ENCODE results near the gene MTUS2. TPM values are rescaled to one million over a fixed set of nuclear protein-coding genes. Genes with fewer than 3 reads are reported as not detected.

Gene MTUS2
- polyA plus RNA-seq, 2 of the 4 experiments (the other 2 are of a cell fraction), result not detected

DNA sequence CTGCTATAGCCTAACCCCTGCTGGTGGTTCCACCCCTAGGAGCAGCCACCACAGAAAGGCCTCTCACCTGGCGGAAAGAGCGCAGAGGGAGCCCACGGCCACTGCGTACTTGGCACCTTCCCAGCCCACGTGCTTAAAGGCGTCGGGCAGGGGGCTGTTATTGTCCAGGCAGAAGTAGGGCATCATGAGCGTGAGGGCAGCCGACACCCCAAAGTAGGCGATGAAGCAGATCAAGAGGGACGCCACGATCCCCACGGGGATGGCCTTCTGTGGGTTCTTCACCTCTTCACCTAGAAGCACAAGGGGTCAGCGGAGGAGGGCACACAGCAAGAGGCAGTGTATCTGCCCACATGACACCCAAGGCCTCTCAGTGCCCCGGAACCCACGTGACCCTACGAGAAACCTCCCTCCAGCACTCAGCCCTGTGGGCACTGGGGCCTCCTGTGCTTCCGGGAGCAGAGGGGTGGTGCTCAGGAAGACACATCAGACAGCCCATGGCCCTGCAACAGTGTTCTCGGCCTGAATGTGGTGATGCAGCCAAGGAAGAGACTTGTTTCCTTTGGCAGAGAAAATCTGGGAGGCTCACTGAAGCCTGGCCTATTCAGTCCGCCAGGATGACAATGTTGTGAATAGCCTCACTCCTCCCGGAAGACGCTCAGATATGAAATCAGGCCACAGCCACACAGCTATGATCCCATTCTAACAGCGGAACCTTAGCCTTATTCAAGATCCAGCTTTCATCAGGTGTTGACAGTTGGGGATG lies 703.2 kb downstream of the MTUS2 start:
- TF ChIP-seq NFE2L2 (conservative IDR thresholded peaks at IDR 0.05; ENCODE audit: low read length) (no peak), FOSL2 (IDR thresholded peaks at IDR 0.05) (no peak), FOSL2 (CRISPR knock-in tag; IDR thresholded peaks at IDR 0.05) (no peak), PHF8 (IDR thresholded peaks at IDR 0.05; ENCODE audit: borderline replicate concordance, low read depth) (no peak)
- H3K4me3 ChIP-seq, result no peak overlapping the region
- no peaks in the 10 kb centered on the region for H3K9me3 ChIP-seq
- no peak for ATAC-seq
- no peaks in the 10 kb centered on the region for H3K4me1 ChIP-seq
- H3K27ac ChIP-seq, result no peak overlapping the region
- POLR2A ChIA-PET, result no interaction called here
- no peak for FAIRE-seq
- no peak overlapping the region for H3K4me2 ChIP-seq
- 96% methylated on average over 19 of the region's 23 CpGs for WGBS (ENCODE audit: missing lambda C conversion rate)
- CTCF ChIA-PET, result interaction anchor here (1.0 kb wide), 1 partner anchor 15 kb away, joined by 4 read pairs; no protein-coding TSS in a partner anchor
- no peak for DNase-seq (ENCODE audit: low read depth in 1 of 2, low spot score in 1 of 2)

DNA sequence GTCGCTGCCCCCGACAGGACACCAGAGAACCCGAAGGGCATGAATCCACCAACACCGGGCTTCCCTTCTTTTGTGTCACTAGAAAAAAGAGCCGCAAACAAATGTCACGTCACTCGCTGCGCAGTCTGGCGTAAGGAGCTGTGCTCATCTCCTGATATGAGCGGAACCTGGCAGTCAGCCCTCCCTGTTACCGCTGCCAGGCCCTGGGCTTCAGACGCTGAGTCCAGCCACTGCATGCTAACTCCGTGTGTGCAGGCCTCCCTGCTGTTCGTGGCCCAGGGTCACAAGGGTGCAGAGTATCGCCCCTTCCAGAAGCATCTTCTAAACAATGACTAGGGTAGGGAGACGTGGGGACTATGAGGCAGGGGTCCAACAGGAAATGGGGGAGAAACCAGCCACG lies 704.0 kb downstream of the MTUS2 start:
- no peak overlapping the region for H3K27ac ChIP-seq
- ChIA-PET CTCF (interaction anchor here (1.0 kb wide), 1 partner anchor 16 kb away, joined by 4 read pairs; no protein-coding TSS in a partner anchor), POLR2A (no interaction called here)
- no peak for FAIRE-seq
- H3K9me3 ChIP-seq, result no peaks in the 10 kb centered on the region
- no peak overlapping the region for H3K4me2 ChIP-seq
- no peak overlapping the region for H3K4me3 ChIP-seq
- no peak for DNase-seq (ENCODE audit: low read depth in 1 of 2, low spot score in 1 of 2)
- H3K4me1 ChIP-seq, result no peaks in the 10 kb centered on the region
- 92% methylated on average over 15 of the region's 17 CpGs for WGBS (ENCODE audit: missing lambda C conversion rate)
- no peak for ATAC-seq
- TF ChIP-seq ZFP36 (IDR thresholded peaks at IDR 0.05; ENCODE audit: borderline replicate concordance, partially characterized antibody) (no peak), FOXS1 (CRISPR knock-in tag; IDR thresholded peaks at IDR 0.05) (no peak), FOSL2 (IDR thresholded peaks at IDR 0.05) (no peak), FOSL2 (CRISPR knock-in tag; IDR thresholded peaks at IDR 0.05) (no peak), RNF2 (IDR thresholded peaks at IDR 0.05; ENCODE audit: borderline replicate concordance, low read depth) (no peak), CTCF (IDR thresholded peaks at IDR 0.05) (no peak)

DNA sequence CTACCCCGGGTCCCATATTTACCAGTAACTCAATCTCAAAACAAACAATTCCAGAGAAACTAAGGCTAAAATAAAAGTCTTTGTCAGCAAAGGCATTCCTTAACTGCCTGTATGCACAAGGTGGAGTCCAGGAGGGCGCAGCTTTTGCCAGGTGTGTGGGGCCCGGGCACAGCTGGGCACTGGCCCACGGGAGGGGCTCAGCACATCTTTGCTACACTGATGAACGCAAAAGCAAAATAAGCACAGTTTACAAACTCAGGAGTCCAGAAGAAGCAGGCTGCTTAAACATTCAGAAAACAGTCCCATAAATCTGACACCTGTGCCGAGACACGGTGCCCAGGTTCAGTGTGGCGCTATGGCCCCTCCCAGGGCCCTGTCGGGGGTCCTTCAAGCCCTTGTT lies 704.5 kb downstream of the MTUS2 start:
- ChIA-PET CTCF (no interaction called here), POLR2A (no interaction called here)
- FAIRE-seq (no peak), DNase-seq (ENCODE audit: low read depth in 1 of 2, low spot score in 1 of 2) (no peak), ATAC-seq (no peak)
- Histone ChIP-seq H3K27ac (no peak overlapping the region), H3K9me3 (no peaks in the 10 kb centered on the region), H3K4me2 (no peak overlapping the region), H3K4me1 (no peaks in the 10 kb centered on the region), H3K4me3 (no peak overlapping the region)
- no peak for TF ChIP-seq HMGXB4 (CRISPR knock-in tag; IDR thresholded peaks at IDR 0.05; ENCODE audit: borderline replicate concordance)
- no peak for TF ChIP-seq TFCP2L1 (CRISPR knock-in tag; IDR thresholded peaks at IDR 0.05)
- no peak for TF ChIP-seq ESRRA (IDR thresholded peaks at IDR 0.05; ENCODE audit: borderline replicate concordance, low read length)
- TF ChIP-seq HDAC2 (IDR thresholded peaks at IDR 0.05), result no peak
- no peak for TF ChIP-seq RFX5 (IDR thresholded peaks at IDR 0.05)
- no peak for TF ChIP-seq ZSCAN20 (CRISPR knock-in tag; IDR thresholded peaks at IDR 0.05)
- no peak for TF ChIP-seq EP300 (IDR thresholded peaks at IDR 0.05)
- 87% methylated on average over 7 of the region's 9 CpGs for WGBS (ENCODE audit: missing lambda C conversion rate)

DNA sequence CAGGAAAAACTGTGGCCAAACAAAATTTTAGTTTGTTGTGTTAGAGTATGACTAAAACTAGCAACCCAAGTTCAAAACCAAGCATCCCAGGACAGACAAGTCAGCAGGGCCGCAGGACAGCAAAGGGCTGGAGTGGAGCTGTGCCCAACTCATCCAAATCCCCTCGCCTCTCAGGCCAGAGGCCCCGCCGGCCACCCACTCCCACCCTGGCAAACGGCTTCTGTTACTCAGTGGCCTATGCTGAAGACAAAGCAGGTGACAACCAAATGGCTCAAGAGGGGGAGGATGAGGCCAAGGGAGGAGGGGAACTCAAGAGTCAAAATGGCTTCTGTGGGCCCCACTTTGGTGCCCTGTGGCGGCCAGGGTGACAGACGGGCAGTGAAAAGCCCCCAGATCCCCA lies 705.6 kb downstream of the MTUS2 start:
- H3K4me3 ChIP-seq, result no peak overlapping the region
- H3K4me2 ChIP-seq, result no peak overlapping the region
- H3K9me3 ChIP-seq, result no peaks in the 10 kb centered on the region
- ChIA-PET CTCF (interaction anchor here (1.2 to 4.5 kb wide), 2 partner anchors 17 to 588 kb away, joined by 4 to 17 read pairs; no protein-coding TSS in a partner anchor), POLR2A (no interaction called here)
- H3K27ac ChIP-seq, result no peak overlapping the region
- DNase-seq (ENCODE audit: low read depth in 1 of 2, low spot score in 1 of 2), result no peak
- ATAC-seq, result no peak
- 97% methylated on average over 7 of the region's 7 CpGs for WGBS (ENCODE audit: missing lambda C conversion rate)
- no peaks in the 10 kb centered on the region for H3K4me1 ChIP-seq
- FAIRE-seq, result no peak
- TF ChIP-seq ZSCAN20 (CRISPR knock-in tag; IDR thresholded peaks at IDR 0.05) (no peak), CBX8 (IDR thresholded peaks at IDR 0.05) (no peak), ZNF302 (CRISPR knock-in tag; IDR thresholded peaks at IDR 0.05) (no peak), KDM1A (IDR thresholded peaks at IDR 0.05; ENCODE audit: low read depth) (no peak), FOSB (CRISPR knock-in tag; IDR thresholded peaks at IDR 0.05) (no peak), RARB (CRISPR knock-in tag; IDR thresholded peaks at IDR 0.05) (no peak), ZFP36 (IDR thresholded peaks at IDR 0.05; ENCODE audit: borderline replicate concordance, partially characterized antibody) (no peak), NR3C1 (IDR thresholded peaks at IDR 0.05) (no peak), HES2 (IDR thresholded peaks at IDR 0.05) (no peak), MAX (IDR thresholded peaks at IDR 0.05) (no peak), CTCF (IDR thresholded peaks at IDR 0.05) (no peak), JUNB (IDR thresholded peaks at IDR 0.05) (no peak), RCOR1 (IDR thresholded peaks at IDR 0.05; ENCODE audit: low read depth, low read length) (no peak)
